Fibroblast of skin of left biceps (primary cell): Measurements from ENCODE around the gene RIF1.

Experiments used
- DNase-seq, 2 experiments: peaks; one replicate each; pipeline ENCODE4 v3.0.0-alpha.2; 2013; ENCODE audit warnings: low read depth in 2 of 2

RIF1 gene

GRCh38 chr2:151518802-151519201 lies 109.1 kb downstream of the RIF1 start:
- DNase-seq, result no peak

DNA sequence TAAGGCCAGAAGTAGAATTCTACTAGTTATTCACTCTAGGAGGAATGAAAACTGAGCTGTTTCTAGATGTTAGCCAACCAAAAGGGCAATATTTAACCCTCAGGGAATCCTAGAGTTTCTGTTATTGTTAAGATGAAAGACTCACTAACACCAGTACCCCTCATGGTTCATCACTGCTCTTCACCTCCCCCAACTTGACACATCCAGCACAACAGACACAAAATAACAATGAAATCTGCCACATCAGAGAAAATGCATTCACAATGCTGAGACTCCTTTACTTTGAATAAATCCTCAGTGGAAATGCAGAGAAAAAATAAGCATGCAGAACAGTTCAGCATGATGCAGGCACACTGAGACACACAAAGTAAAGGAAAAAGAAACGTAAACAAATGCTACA lies 111.3 kb downstream of the RIF1 start:
- DNase-seq, result no peak

GRCh38 chr2:151522556-151522955 lies 112.9 kb downstream of the RIF1 start:
- DNase-seq, result no peak

GRCh38 chr2:151523850-151524249 lies 114.1 kb downstream of the RIF1 start:
- DNase-seq, result peak; percentile 9 to 29

- no peak for DNase-seq
These were observed 116.2 kb downstream of the RIF1 start for GRCh38 chr2:151525821-151526373.

DNA sequence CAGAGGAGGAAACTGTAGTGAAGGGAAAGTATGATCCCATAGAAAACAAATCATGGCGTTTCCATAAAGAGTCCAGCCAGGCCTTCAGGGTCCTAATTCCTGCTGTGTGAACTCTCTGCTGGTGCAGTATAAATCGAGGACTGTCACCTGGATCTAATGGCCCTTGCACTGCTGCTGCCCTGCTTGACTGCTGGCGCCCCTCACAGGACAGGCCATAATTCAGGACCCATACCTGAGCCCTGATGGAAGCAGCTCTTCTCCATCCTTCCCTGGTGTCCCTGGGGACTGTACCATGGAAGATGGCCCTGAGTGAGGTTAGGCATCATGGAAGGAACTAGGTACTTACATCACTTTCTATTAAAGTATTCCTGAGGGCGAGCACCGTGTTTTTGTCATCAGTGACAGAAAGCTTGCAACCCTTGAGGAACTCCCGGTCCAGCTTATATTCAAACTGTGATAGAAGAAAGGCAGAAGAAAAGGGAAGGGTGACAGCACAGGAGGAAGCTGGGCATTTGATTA lies 116.9 kb downstream of the RIF1 start:
- DNase-seq, result no peak
